Stimulated activated CD8-positive, alpha-beta memory T cell treated with anti-CD3 and anti-CD28 coated beads, Interleukin-7, amount 100 ng/mL, for 4 hours (primary cell): Measurements from ENCODE around the gene MLH3.

ENCODE experiments used
- DNase-seq, 2 donors: peaks; one replicate each; pipeline ENCODE4 v3.0.0-alpha.2; 2020; ENCODE audit warnings: low read depth in 2 of 2

Gene MLH3

DNA sequence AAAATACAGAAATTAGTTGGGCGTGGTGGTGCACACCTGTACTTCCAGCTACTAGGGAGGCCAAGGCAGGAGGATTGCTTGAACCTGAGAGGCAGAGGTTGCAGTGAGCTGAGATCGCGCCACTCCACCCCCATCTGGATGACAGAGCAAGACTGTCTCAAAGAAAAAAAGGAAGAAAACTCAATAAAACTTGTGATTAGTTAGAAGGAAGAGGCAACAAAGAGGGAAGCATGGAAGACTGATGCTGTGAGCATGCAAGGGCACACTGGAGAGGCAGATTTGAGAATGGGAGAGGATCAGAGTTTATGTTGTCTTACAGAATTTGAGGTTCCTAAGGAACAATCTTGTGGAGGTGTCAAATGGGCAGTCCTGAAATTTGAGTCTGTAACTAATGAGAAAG is 15.4 kb upstream of the MLH3 start:
- no peak for DNase-seq

DNA sequence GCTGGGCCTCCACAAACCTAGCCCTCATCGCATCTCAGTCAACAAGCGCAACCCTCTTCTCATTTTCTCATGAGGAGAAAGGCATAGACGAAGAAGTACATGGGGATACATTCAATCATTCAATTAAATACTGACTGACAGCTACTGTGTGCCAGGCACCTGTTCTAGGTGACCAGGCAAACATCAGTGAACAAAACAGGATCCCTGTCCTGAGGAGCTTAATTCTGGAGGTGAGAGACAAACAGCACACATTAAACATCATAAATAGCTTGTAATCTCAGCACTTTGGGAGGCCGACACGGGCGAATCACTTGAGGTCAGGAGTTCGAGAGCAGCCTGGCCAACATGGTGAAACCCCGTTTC is 12.9 kb upstream of the MLH3 start:
- no peak for DNase-seq

DNA sequence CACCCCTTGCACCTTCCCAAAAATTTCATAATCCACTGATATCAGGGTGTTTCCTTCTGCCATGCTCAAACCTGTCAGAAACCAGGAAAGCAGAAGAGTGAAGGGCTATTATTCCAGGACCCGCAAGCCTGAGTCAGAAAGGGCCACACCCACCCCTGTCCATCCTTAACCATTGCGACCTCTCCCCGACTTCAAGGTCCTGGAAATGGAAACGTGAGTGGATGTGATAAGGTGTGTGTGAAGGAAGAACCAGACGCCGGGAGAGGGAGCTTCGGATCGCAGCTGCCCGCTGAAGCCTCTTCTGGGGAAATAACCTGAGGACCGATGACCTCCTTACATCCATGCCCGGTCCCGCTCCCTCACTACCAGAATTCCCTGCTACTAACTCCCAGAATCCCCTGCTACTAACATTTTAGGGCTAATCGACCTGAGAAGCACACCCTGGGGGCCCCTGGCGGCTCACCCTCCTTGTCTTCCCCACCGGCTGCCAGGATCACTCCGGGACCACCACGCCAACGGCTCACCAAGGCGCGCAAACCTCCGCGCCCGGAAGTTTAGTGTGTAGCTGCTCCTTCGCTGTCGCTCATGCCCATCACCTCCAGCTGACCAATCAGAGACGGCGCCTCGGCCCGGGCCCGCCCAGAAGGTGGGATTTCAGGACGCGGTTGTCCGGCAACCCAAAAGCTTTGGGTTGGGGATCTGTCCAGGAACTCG is 12.4 kb upstream of the MLH3 start, which contains the start of gene ACYP1:
Gene ACYP1 (minus strand): TSS at position 534 of the 714 bp plus-strand sequence. CDS start 471 bp downstream, at position 63.
- DNase-seq = peak; percentile 83

DNA sequence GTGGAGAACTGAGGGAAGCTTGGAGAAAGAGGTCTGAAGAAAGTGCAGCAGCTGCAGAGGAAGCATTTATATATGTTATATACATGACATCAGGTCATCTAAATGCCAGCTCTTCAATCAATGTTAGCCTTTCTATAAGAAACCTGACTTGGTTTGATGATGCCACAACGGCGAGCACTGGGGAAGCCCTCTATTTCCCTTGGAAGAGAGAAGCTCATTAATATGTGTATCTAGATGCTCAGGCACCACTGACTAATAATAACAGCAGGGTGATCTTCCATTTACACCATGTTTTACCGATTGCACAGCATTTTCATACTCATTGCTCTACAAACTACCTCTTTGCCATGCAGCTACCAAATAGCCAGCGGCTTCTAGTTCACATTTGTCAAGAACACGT is 11.7 kb upstream of the MLH3 start:
- DNase-seq = no peak

DNA sequence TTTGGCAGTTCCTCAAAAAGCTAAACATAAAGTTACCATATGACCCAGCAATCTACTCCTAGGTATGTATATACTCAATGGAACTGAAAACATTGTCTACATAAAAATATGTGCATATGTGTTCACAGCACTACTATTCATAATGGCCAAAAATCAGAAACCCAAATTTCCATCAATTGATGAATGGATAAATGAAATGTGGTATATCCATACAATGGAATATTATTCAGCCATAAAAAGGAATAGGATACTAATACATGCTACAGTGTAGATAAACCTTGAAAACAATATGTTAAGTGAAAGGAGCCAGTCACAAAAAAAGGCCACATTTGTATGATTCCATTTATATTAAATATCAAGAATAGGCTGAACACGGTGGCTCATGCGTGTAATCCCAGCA is 9.2 kb upstream of the MLH3 start:
- no peak for DNase-seq

DNA sequence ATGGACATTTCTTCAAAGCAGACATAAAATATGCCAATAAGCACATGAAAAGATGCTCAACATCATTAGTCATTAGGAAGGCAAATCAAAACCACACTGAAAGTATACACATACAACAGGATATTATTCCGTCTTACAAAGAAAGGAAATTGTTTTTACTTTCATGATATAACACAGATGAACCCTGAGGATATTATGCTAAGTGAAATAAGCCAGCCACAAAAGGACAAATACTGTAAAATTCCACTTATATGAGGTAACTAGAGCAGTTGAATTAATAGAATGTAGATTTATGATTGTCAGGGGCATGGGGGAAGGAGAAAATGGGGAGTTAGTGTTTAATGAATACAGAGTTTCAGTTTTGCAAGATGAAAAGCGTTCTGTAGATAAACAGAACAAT is 8.4 kb upstream of the MLH3 start:
- DNase-seq = no peak

DNA sequence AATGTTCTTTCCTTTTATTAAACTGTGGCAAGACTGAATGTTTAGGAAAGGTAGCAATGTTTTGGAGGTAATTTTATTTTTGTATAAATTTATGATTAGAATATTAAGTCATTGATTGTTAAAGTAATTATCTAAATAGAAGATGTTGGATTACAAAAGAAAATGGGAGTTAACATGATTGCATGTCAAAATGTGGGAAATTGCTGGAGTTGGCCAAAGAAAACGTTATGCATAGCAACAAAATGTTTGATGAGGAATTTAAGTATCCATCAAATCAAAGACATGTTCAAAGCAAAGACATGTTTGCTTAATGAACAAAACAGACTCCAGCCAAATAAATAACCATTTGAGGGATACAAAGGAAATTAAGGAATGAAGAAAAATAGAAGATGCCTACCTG is 3.2 kb upstream of the MLH3 start:
- no peak for DNase-seq

DNA sequence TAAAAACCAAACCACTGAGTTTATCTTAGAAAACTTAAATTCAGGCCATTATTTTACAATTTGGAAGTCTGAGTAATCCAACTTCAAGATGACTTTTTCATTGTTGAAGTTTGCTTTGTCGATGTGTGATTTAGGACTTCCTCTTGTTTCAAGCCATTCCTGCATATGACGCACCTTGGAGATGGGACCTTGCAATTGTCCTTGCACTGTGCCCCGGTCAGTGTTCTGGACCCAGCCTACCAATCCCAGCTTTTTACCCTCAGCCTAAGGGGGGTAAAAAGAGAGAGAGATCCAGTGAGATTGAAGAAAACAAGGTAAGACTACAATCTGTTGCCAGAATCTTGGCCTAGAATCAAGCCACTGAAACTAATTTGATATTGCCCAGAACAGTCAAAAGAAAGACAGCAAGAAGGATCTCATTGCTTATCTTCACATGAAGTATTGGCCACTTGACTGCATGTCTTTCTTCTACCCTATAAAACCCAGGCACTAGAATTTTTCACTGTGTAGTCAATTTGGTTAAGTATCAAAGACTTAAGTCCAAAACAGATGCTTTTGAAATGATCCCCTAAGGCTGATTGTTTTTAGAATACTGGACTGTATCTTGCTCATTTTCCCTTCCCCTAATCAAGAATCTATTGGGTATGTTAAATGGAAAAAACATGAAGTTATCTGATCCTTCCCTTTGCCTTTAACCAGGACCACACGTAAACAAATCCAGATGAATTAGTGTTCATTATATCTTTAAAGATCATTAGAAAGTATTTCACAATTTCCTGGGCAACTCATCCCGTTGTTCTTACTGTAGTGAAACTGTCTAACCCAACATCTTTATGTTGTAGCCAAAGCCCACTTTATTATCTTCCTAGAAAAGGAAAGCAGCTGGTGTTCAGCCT is 2.4 kb upstream of the MLH3 start:
- DNase-seq = no peak

DNA sequence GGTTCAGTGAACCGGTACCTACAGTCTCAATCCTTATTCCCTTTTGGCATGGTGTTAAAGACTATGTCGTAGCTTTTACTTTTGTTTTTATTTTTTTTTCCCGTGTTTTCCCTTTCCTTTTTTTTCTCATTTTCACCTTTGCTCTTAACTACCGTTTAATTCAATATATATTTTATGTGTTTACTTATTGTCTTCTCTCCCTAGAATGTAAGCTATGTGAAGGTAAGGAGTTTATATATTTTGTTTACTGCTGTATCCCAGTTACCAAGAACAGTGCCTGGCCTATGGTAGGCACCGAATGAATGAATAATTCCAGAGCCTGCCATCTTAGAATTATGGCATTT is 261 bp upstream of the MLH3 start:
- DNase-seq = no peak

DNA sequence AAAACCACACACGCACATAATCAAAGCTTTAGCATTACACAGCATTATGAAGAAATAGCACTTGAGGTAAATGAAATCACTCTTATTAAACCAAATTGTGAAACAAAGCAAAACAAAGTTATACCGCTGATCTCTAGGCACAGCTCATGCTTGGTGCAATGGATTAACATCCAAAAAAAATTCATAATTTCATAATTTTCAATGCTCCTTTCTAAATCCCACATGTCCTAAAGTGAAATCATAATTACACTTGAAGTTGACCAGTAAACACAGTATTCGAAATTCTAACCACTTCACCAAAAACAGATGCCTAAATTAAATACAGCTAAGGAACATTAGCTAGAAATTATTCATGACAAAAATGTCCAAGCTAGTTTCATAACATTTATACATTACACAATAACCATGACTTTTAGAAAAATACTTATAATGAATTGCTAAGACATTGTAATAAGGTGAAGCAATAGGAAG is 1.5 kb downstream of the MLH3 start:
- no peak for DNase-seq

DNA sequence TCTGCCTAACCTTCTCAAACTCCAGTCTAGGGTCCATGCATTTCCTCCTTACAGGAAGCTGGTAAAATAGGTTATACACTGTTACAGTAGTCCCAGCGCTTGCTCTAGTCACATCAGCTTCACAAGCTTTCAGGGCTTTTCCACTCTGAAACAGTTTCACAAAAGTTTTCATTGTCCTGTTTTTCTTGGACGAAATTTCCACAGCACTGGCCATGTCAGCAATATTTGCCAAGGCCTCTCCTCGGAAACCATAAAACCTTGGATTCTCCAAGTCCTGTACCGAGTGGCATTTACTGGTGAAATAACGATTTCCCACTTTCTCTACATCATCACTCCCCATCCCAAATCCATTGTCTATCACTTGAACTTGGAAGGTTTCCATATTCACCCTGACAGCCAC is 2.1 kb downstream of the MLH3 start:
- no peak for DNase-seq

DNA sequence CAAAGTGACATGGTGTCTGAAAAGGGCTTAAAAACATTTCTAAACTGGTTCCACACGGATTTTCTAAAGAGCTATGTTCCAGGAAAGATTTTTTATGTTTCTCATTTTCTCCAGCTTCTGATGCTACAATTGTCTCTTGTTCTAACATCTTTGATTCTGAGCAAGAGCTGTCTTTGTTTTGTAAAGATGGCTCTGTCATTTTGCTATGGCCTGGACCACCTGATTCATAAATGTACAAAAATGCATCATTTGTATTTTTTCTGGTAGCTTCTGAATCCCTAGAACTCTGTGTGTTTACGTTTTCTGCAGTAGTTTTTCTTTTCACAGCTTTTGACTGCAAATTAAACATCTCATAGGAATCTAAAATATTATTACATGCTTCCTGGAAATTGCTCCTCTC is 3.2 kb downstream of the MLH3 start:
- no peak for DNase-seq

DNA sequence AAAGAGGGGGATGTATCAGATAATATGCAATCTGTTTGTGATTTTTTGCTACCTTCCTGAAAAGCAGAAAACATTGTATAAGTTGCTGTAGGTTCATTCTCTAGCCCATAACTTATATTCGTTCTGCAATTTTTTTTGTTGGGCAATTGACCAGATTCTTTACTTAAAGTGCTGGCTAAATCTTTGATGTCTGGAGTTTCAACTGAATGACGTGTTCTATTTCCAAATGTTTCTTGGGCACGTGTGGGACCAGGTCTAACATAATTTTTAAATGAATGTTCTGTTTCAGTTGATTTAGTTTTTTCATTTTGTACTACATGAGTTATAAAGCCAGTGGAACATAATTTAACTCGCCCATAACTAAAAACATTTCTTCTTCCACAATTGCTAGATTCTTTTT is 3.8 kb downstream of the MLH3 start:
- DNase-seq = no peak

DNA sequence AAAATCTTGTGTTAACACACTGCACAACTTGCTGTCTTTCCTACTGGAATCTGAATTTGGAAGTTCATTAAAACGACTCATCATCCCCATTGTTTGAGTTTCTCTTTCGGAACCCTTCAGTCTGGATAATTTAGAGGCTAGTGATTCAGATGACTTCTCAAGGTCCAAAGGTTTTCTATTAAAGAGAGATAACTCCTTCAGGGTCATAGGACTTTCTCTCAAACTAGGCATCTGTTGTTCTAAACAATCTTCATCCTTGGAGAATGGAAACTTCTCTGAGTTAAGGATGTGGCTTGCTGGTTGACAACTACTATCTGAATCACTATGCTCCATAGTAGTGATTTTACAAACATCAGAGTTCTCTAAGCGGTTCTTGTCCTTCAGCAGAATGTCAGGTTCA is 4.4 kb downstream of the MLH3 start:
- no peak for DNase-seq

DNA sequence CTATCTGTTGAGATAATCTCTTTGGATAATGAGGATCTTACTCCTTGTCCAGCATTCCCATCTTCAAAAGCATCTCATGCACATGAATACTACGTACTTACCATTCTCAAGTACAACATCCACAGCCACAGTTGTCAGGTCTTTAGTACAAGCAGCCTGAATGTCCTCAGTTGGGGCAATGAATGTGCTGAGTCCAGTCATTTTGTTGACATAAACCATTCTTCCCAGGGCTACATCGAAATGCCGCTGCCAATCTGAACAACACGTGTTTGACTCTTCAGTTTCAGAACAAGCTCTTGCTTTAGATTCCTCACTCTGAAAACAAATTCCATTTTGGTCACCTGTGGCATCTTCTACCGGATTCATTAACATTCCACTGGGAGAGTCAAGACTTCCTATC is 5.0 kb downstream of the MLH3 start:
- DNase-seq = no peak

DNA sequence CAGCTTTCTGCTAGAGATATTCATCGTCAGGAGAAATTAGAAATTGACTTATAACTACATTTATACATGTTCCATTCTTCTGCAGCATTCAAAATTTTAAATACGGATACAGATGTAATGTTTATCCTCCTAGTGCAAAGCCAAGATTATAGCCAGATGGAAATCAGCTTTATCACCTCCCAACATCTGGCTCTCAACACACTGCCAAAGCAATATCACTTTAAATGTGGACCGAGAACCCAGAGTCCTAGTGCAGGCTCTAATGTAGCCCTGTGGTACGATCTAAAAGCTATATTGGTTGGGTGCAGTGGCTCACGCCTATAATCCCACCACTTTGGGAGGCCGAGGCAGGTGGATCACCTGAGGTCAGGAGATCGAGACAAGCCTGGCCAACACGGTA is 6.5 kb downstream of the MLH3 start:
- DNase-seq = no peak

DNA sequence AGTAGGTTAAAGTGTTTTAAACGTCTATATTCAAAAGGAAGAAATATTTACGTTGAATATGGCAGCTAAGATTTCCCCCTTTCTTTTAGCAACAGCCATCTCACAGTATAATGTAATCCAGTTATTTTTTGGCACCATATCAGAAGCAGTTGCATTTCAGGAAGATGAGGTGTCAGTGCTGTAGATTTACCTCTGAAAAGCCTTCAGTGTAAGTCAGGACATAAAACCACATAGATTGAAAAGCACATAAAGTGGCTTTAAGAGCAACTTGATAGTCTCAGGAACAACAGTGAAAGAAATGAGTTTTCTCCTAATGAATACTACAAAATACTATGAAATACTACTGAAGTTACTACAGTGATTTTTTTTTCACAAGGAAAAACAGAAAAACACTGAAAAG is 6.9 kb downstream of the MLH3 start:
- no peak for DNase-seq

DNA sequence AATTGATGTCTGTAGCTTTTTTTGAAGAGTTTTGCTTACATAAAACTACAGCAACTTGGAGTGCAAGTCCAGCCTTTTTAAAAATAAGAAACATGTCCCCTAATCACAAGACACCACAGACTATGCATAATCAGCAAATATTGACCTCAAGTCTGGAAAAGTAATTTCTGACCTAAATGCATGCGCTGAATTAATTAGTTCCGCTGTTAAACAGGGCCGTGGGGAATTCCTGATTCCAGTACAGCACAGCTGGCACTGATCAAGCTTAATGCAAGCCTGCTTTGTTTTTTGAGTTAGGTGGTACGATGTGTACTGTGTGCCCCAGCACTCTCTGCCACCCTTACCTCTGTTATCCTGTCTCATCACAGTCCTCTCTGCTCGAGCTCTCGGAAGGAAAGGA is 9.2 kb downstream of the MLH3 start:
- DNase-seq = no peak

DNA sequence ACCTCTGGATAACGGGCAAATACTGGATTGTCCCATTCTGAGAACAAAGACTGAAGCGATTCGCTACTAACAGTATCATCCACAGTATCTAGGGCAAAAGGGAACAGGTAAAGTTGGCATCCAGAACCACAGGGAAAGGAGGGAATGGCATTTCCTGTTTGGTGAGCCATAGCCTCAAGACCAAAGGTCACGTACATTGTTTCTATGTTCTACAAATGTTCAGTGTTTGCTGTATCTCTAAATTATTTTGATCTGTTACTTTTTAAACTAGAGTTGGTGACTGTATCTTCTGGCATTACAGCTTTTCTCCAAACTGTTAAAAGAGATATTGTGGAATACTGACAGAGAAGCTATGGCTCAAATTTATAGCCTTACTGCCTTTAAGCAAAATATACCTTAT is 9.7 kb downstream of the MLH3 start:
- DNase-seq = no peak

DNA sequence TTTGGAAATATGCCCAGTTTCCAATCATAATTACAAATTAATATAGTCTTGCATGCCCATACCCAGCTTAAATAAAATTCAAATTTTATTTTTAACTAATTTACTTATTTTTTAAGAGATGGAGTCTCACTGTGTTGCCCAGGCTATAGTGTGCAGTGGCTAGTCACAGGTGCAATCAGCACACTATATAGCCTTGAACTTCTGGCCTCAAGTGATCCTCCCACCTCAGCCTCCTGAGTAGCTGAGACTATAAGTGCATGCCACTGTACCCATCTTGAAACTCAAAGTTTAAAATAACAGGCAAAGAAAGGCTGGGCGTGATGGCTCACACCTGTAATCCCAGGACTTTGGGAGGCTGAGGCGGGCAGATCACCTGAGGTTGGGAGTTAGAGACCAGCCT is 10.3 kb downstream of the MLH3 start:
- no peak for DNase-seq

DNA sequence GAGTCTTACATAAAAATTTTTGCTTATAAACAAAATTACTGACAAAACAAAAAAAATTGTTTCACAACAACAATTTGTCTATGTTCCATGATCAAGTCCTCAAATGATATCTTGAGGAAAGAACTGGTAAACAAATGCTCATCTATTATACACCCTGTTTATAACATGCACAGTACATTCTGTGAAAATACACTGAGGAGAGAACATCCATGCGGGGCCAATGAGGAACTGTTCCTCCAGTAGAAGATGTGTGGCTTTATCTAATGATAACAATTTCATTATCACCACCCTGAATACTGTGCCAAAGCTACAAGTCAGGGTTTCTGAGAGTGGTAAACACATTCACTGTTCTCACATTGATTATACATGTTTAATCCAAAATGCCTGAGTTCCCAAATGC is 10.8 kb downstream of the MLH3 start:
- no peak for DNase-seq

DNA sequence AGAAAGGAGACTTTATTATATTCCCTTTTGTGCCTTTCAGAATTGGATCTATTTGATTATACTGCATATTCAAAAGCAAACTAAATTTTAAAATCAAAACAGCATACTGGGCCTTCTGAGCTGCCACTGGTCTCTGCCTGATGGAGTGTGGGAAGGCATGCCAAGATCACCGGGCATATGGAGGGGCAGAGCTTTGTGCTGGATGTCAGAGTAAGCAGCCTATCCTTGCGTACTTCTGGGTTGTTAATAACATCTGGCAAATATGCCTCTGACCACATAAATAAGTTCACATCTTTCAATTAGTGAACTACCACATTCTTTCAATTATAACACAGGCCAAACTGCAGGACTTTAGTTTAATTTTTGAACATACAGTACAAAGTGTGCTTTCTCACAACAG is 18.3 kb downstream of the MLH3 start:
- no peak for DNase-seq

DNA sequence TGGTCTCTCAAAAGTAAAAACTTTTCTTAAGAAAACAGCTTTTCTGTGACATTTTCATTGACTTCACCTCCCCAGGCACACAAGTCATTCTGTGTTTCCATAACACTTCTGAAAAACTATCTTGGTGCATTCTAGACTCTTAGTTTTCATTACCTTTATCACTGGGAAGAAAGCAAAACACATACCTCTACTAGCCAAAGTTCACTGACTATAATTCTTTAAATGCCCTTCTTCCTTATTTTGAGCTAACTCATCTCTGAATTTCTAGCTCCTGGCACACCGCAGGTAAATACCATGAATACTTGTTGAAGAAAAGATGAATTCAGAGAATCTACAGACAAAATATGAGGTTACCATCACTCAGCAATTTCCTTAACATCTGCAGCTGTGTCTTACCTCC is 21.1 kb downstream of the MLH3 start:
- DNase-seq = no peak
